GM12873 (cell line): Measurements from ENCODE around the gene LIX1L.

Source experiments
- CTCF ChIP-seq: IDR thresholded peaks from 2 replicates; pipeline ENCODE4 v1.5.1; 2012; ENCODE audit warnings: low read depth, mild to moderate bottlenecking, moderate library complexity, low read length, control low read depth; ENCODE audit not compliant: insufficient read depth; ENCODE audit errors: missing control alignments

Gene LIX1L

GRCh38 chr1:145991735-145992412 is 34.1 kb upstream of the LIX1L start:
- TF ChIP-seq CTCF = no peak

GRCh38 chr1:145990249-145990855 is 32.5 kb upstream of the LIX1L start:
- no peak for TF ChIP-seq CTCF

- TF ChIP-seq CTCF = no peak
Measured at GRCh38 chr1:145988773-145989172, 31.0 kb upstream of the LIX1L start.

- no peak for TF ChIP-seq CTCF
Measured at GRCh38 chr1:145987926-145988325, 30.1 kb upstream of the LIX1L start.

GRCh38 chr1:145986551-145986950 is 28.7 kb upstream of the LIX1L start:
- no peak for TF ChIP-seq CTCF

GRCh38 chr1:145985502-145986439 is 28.0 kb upstream of the LIX1L start:
- TF ChIP-seq CTCF = no peak

- TF ChIP-seq CTCF = no peak
Measured at GRCh38 chr1:145985129-145985501, 27.3 kb upstream of the LIX1L start.
